Calu3 (cell line): ENCODE measurements around the gene COMMD1. TPM values are rescaled to one million over a fixed set of nuclear protein-coding genes. Genes with fewer than 3 reads are reported as not detected.
"Not testable (repeated sequence)": the region's sequence is repeated elsewhere in the genome, so short reads cannot be mapped to it uniquely, and the experiment has no call there.

Source experiments
- BruUV-seq: library from RNA; stranded (reverse); fragments of 400-500 nt; replicated peaks from 2 replicates; lab custom pipeline; 2021; lab: Mats Ljungman, UMichigan
- CTCF ChIA-PET: fragments of 300-600 bp; sonication (Branson Sonifier 250); formaldehyde crosslinking; loops from one replicate; lab custom pipeline; 2022; ENCODE audit warnings: antibody characterized with exemption; lab: Charles Lee
- DNase-seq: peaks from one replicate; pipeline ENCODE4 v3.0.0; 2022
- H3K27ac Mint-ChIP-seq: one replicate; pipeline ENCODE4 v1.8.0; 2022; ENCODE audit warnings: mixed read lengths; ENCODE audit not compliant: unreplicated experiment
- H3K27me3 Mint-ChIP-seq: one replicate; pipeline ENCODE4 v1.8.0; 2022; ENCODE audit warnings: mixed read lengths; ENCODE audit not compliant: unreplicated experiment
- H3K36me3 Mint-ChIP-seq: one replicate; pipeline ENCODE4 v1.8.0; 2022; ENCODE audit warnings: mild to moderate bottlenecking, moderate library complexity, mixed read lengths; ENCODE audit not compliant: insufficient read depth, unreplicated experiment
- H3K4me1 Mint-ChIP-seq: one replicate; pipeline ENCODE4 v1.8.0; 2022; ENCODE audit warnings: mild to moderate bottlenecking, low read depth, mixed read lengths; ENCODE audit not compliant: unreplicated experiment
- H3K4me3 Mint-ChIP-seq: one replicate; pipeline ENCODE4 v1.8.0; 2022; ENCODE audit warnings: mild to moderate bottlenecking, low read depth, moderate library complexity, mixed read lengths; ENCODE audit not compliant: unreplicated experiment
- H3K9me3 Mint-ChIP-seq: one replicate; pipeline ENCODE4 v1.8.0; 2022; ENCODE audit warnings: low read depth, mixed read lengths; ENCODE audit not compliant: unreplicated experiment
- intact Hi-C: fragments of 100-400 bp; cut with micrococcal nuclease; formaldehyde crosslinking; loops from one replicate; pipeline ENCODE4 v1.10.0; 2022; ENCODE audit not compliant: unreplicated experiment
- total RNA-seq: library from RNA; stranded (reverse); gene quantifications from 2 replicates; pipeline ENCODE4 v1.2.3, GENCODE V29; 2022
- TF ChIP-seq, protein P1 (sequence below): fragments of 200-600 bp; IDR thresholded peaks from one replicate; pipeline ENCODE4 v1.8.0; 2022; ENCODE audit warnings: antibody characterized with exemption; ENCODE audit not compliant: unreplicated experiment

The COMMD1 gene
- total RNA-seq, 1 experiment from 2014 or later, result 19.4 TPM

GRCh38 chr2:61876400-61876799 is 29.1 kb upstream of the COMMD1 start:
- Mint-ChIP-seq H3K9me3 (no peaks in the 10 kb centered on the region), H3K4me1 (no peaks in the 10 kb centered on the region), H3K27ac (no peak overlapping the region), H3K4me3 (no peak overlapping the region), H3K27me3 (no peaks in the 10 kb centered on the region), H3K36me3 (peaks cover 84% of the 10 kb centered on the region)
- CTCF ChIA-PET, result no interaction called here
- intact Hi-C loops, result no loop called here
- BruUV-seq, result no TSS peak
- DNase-seq, result no peak
- TF ChIP-seq, protein P1, sequence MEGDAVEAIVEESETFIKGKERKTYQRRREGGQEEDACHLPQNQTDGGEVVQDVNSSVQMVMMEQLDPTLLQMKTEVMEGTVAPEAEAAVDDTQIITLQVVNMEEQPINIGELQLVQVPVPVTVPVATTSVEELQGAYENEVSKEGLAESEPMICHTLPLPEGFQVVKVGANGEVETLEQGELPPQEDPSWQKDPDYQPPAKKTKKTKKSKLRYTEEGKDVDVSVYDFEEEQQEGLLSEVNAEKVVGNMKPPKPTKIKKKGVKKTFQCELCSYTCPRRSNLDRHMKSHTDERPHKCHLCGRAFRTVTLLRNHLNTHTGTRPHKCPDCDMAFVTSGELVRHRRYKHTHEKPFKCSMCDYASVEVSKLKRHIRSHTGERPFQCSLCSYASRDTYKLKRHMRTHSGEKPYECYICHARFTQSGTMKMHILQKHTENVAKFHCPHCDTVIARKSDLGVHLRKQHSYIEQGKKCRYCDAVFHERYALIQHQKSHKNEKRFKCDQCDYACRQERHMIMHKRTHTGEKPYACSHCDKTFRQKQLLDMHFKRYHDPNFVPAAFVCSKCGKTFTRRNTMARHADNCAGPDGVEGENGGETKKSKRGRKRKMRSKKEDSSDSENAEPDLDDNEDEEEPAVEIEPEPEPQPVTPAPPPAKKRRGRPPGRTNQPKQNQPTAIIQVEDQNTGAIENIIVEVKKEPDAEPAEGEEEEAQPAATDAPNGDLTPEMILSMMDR, result no peak

- CTCF ChIA-PET, result no interaction called here
- no TSS peak for BruUV-seq
- DNase-seq, result no peak
- Mint-ChIP-seq H3K9me3 (no peaks in the 10 kb centered on the region), H3K27me3 (no peaks in the 10 kb centered on the region), H3K36me3 (peaks cover 84% of the 10 kb centered on the region), H3K4me1 (no peaks in the 10 kb centered on the region), H3K4me3 (no peak overlapping the region), H3K27ac (no peak overlapping the region)
- TF ChIP-seq, protein P1, result no peak
- intact Hi-C loops, result no loop called here
Measured at GRCh38 chr2:61877571-61878245, 27.8 kb upstream of the COMMD1 start.

DNA sequence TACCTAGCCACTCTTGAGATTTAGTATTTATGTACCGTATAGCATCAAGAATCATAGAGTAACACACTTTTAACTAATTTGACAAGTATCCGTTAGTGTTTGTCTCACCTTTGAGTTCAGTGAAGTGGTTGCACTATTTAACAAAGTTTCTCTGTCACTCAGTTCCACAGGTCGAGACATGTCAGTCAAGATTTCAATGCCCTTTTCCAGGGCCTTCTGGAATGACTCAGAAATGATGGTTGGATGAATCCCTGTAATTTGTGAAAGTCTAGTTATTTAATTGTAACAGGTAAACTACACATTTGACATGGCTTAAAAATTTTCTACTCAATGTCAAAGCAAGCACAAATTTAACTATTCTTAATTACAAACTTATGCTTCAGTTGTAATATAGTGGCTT is 26.7 kb upstream of the COMMD1 start:
- BruUV-seq, result no TSS peak
- Mint-ChIP-seq H3K27ac (no peak overlapping the region), H3K4me3 (no peak overlapping the region), H3K36me3 (peaks cover 84% of the 10 kb centered on the region), H3K27me3 (no peaks in the 10 kb centered on the region), H3K4me1 (no peaks in the 10 kb centered on the region), H3K9me3 (no peaks in the 10 kb centered on the region)
- TF ChIP-seq, protein P1, result no peak
- DNase-seq, result no peak
- intact Hi-C loops, result no loop called here
- CTCF ChIA-PET, result no interaction called here

DNA sequence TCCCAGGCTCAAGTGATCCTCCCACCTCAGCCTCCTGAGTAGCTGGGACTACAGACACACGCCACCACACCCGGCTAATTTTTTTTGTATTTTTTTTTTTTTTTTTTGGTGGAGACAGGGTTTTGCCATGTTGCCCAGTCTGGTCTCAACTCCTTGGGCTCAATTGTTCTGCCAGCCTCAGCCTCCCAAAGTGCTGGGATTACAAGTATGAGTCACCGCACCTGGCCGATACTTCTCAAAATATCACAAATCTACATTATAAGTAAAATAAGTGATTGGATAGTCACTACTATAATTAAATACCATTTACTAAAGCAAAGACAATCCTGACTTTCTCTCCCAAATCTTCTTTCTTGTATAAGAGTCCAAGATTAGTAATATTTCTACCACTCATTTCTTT is 26.1 kb upstream of the COMMD1 start:
- H3K4me1 Mint-ChIP-seq, H3K9me3 Mint-ChIP-seq, H3K27ac Mint-ChIP-seq, H3K27me3 Mint-ChIP-seq, DNase-seq, H3K4me3 Mint-ChIP-seq, CTCF ChIA-PET, intact Hi-C loops, BruUV-seq: not testable (repeated sequence)
- peaks cover 84% of the 10 kb centered on the region for H3K36me3 Mint-ChIP-seq

GRCh38 chr2:61882850-61883249 is 22.6 kb upstream of the COMMD1 start:
- no peak for DNase-seq
- TF ChIP-seq, protein P1, result no peak
- intact Hi-C loops, result no loop called here
- peaks cover 84% of the 10 kb centered on the region for H3K36me3 Mint-ChIP-seq
- CTCF ChIA-PET, result no interaction called here
- BruUV-seq, result no TSS peak
- H3K27ac Mint-ChIP-seq, result no peak overlapping the region
- no peaks in the 10 kb centered on the region for H3K9me3 Mint-ChIP-seq
- no peaks in the 10 kb centered on the region for H3K27me3 Mint-ChIP-seq
- no peaks in the 10 kb centered on the region for H3K4me1 Mint-ChIP-seq
- no peak overlapping the region for H3K4me3 Mint-ChIP-seq
